OCI-LY1 (cell line): ENCODE results near the gene ANKMY1.

Experiments
- CTCF ChIP-seq: fragments of 200-600 bp; sonication (generic), shearing (Covaris generic); IDR thresholded peaks from 2 replicates; pipeline ENCODE4 v1.5.1; 2017; ENCODE audit warnings: mild to moderate bottlenecking, antibody characterized with exemption, low read length, moderate library complexity, mixed read lengths
- EZH2 ChIP-seq: fragments of 200-600 bp; sonication (generic), shearing (Covaris generic); IDR thresholded peaks from 2 replicates; pipeline ENCODE4 v1.8.0; 2017; ENCODE audit warnings: borderline replicate concordance, mixed run types, mild to moderate bottlenecking, antibody characterized with exemption, low read length, moderate library complexity, mixed read lengths

- TF ChIP-seq CTCF, result no peak
- TF ChIP-seq EZH2, result no peak
These were observed 105.9 kb downstream of the ANKMY1 start for GRCh38 chr2:240451791-240452461.
